HG03159 (cell line): ENCODE results near the gene RPP30.

ENCODE experiments used
- ATAC-seq: cut with Tn5 transposase; IDR thresholded peaks from one replicate; pipeline ENCODE4 v1.9.1; 2021; ENCODE audit warnings: mild to moderate bottlenecking, moderate library complexity; ENCODE audit not compliant: unreplicated experiment

Gene RPP30

GRCh38 chr10:90871766-90872647 is at the start of gene RPP30:
Gene RPP30, plus strand, starts transcription at chr10:90871974. Its CDS starts 13 bp downstream, at chr10:90871987.
- peak; percentile 98 for ATAC-seq

- no peak for ATAC-seq
Measured at GRCh38 chr10:90822508-90822907, 49.3 kb upstream of the RPP30 start.

GRCh38 chr10:90832111-90832510 is 39.7 kb upstream of the RPP30 start:
- ATAC-seq, result no peak

- ATAC-seq, result no peak
Measured at GRCh38 chr10:90834326-90834725, 37.4 kb upstream of the RPP30 start.

GRCh38 chr10:90837486-90837885 is 34.3 kb upstream of the RPP30 start:
- ATAC-seq, result no peak

GRCh38 chr10:90842725-90843124 is 29.0 kb upstream of the RPP30 start:
- no peak for ATAC-seq

GRCh38 chr10:90845726-90846125 is 26.0 kb upstream of the RPP30 start:
- no peak for ATAC-seq

GRCh38 chr10:90846746-90847145 is 25.0 kb upstream of the RPP30 start:
- ATAC-seq, result no peak

- no peak for ATAC-seq
Measured at GRCh38 chr10:90847436-90847835, 24.3 kb upstream of the RPP30 start.

- no peak for ATAC-seq
Measured at GRCh38 chr10:90849956-90850749, 21.6 kb upstream of the RPP30 start.

GRCh38 chr10:90855126-90855525 is 16.6 kb upstream of the RPP30 start:
- ATAC-seq, result no peak

GRCh38 chr10:90856261-90856660 is 15.5 kb upstream of the RPP30 start:
- ATAC-seq, result no peak

GRCh38 chr10:90856964-90857634 is 14.7 kb upstream of the RPP30 start:
- ATAC-seq, result no peak

- ATAC-seq, result peak; percentile 74
Measured at GRCh38 chr10:90857635-90858460, 13.9 kb upstream of the RPP30 start, which contains the start of gene HTR7. Gene HTR7, minus strand, starts transcription at chr10:90858039. Its CDS starts 368 bp downstream, at chr10:90857671.

- no peak for ATAC-seq
Measured at GRCh38 chr10:90858461-90858968, 13.3 kb upstream of the RPP30 start.

GRCh38 chr10:90859321-90859751 is 12.4 kb upstream of the RPP30 start:
- ATAC-seq, result no peak

- ATAC-seq, result no peak
Measured at GRCh38 chr10:90860790-90861189, 11.0 kb upstream of the RPP30 start.

GRCh38 chr10:90862908-90863514 is 8.8 kb upstream of the RPP30 start:
- ATAC-seq, result no peak

- ATAC-seq, result no peak
Measured at GRCh38 chr10:90865401-90865800, 6.4 kb upstream of the RPP30 start.
